ENCODE results near the gene ANTXRL.
A peak's percentile ranks its signal among the peaks of the same experiment; 100 is the strongest.
"Not testable (repeated sequence)": the region's sequence is repeated elsewhere in the genome, so short reads cannot be mapped to it uniquely, and the experiment has no call there.

The ANTXRL gene

DNA sequence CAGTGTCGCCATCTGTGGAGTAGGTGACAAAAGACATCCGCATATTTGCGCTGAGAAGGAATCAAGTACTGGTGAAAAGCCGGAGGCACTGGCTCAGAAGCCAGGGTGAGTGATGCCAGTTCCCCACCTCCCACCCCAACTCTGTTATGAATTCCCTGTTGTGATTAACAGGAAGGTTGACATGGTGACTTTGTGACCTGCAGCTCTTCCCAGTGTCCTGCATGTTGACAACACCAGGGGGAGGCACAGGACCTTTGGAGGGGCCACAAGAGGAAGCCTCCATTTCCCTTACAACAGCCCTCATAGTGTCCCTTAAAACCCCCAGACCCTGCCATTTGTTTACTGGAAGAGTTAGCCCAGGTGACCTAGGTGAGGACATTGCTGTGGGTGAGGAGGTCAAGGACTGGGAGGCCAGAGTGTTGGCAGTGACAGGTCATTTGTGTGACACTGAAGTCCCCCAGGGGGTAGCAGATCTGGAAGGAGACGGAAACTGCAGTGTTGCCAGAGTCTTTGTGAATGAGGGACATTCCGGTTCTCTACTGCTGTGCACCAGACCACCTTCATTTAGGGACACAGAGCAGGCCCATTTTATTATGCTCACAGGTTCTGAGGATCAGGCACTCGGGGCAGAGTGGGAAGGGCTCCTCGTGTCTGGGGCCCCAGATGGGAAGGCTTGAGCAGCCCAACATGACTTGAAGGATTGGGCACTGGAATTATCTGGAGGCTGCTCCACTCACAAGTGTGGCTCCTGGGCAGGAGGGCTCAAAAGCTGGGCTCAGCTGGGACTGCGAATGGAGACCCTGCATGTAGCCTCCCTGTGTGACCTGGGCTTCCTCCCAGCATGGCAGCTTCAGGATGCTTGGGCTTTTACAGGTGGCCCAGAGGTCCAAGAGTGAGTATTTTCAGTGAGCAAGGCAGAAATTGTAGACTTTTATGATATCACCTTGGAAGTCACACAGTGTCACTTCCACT is 13.0 kb upstream of the ANTXRL start:
- no peaks in the 10 kb centered on the region; the same call in 1 of the 2 replicates for H3K36me3 ChIP-seq (ENCODE audit: insufficient read depth, low read length)
- no peak overlapping the region for H3K4me2 ChIP-seq (ENCODE audit: insufficient read depth, low read length)
- peak overlapping the region; percentile 88 for H3K27ac ChIP-seq (ENCODE audit: low read length)
- no peak overlapping the region for H2AFZ ChIP-seq (ENCODE audit: low read depth, low read length)
- no peaks in the 10 kb centered on the region for H3K9me3 ChIP-seq (ENCODE audit: insufficient read depth, low read length, severe bottlenecking)
- H3K79me2 ChIP-seq (ENCODE audit: insufficient read depth, low read length): peaks cover 4% of the 10 kb centered on the region
- TF ChIP-seq CTCF (IDR thresholded peaks at IDR 0.05; ENCODE audit: borderline replicate concordance, extremely low read depth, low read length, poor library complexity, severe bottlenecking): peak; percentile 34
- TF ChIP-seq EZH2 (IDR thresholded peaks at IDR 0.05; ENCODE audit: borderline replicate concordance, low read depth, low read length, severe bottlenecking): no peak
- ATAC-seq (ENCODE audit: insufficient read depth, low read depth): no peak
- H4K20me1 ChIP-seq (ENCODE audit: insufficient read depth, low read length): no peaks in the 10 kb centered on the region
- no peaks in the 10 kb centered on the region for H3K27me3 ChIP-seq (ENCODE audit: insufficient read depth, low read length, poor library complexity)
- H3K4me3 ChIP-seq (ENCODE audit: low read depth in 1 of 2, low read length in 2 of 2): no peak overlapping the region
- no peak for DNase-seq
- H3K9ac ChIP-seq (ENCODE audit: low read depth, low read length): no peak overlapping the region
- H3K4me1 ChIP-seq (ENCODE audit: insufficient read depth, low read length): peaks cover 49% of the 10 kb centered on the region

GRCh38 chr10:46277840-46278239 is 9.0 kb upstream of the ANTXRL start:
- H3K4me3 ChIP-seq (ENCODE audit: low read depth in 1 of 2, low read length in 2 of 2): no peak overlapping the region
- DNase-seq (no peak), ATAC-seq (ENCODE audit: insufficient read depth, low read depth) (no peak)
- no peak overlapping the region for H3K27ac ChIP-seq (ENCODE audit: low read length)
- no peaks in the 10 kb centered on the region for H4K20me1 ChIP-seq (ENCODE audit: insufficient read depth, low read length)
- peaks cover 3% of the 10 kb centered on the region for H3K27me3 ChIP-seq (ENCODE audit: insufficient read depth, low read length, poor library complexity)
- H3K4me2 ChIP-seq (ENCODE audit: insufficient read depth, low read length): no peak overlapping the region
- no peak for TF ChIP-seq CTCF (IDR thresholded peaks at IDR 0.05; ENCODE audit: borderline replicate concordance, extremely low read depth, low read length, poor library complexity, severe bottlenecking)
- H3K9ac ChIP-seq (ENCODE audit: low read depth, low read length): no peak overlapping the region
- H2AFZ ChIP-seq (ENCODE audit: low read depth, low read length): no peak overlapping the region
- no peaks in the 10 kb centered on the region for H3K79me2 ChIP-seq (ENCODE audit: insufficient read depth, low read length)
- no peaks in the 10 kb centered on the region for H3K36me3 ChIP-seq (ENCODE audit: insufficient read depth, low read length)
- peaks cover 13% of the 10 kb centered on the region for H3K4me1 ChIP-seq (ENCODE audit: insufficient read depth, low read length)
- no peaks in the 10 kb centered on the region for H3K9me3 ChIP-seq (ENCODE audit: insufficient read depth, low read length, severe bottlenecking)

DNA sequence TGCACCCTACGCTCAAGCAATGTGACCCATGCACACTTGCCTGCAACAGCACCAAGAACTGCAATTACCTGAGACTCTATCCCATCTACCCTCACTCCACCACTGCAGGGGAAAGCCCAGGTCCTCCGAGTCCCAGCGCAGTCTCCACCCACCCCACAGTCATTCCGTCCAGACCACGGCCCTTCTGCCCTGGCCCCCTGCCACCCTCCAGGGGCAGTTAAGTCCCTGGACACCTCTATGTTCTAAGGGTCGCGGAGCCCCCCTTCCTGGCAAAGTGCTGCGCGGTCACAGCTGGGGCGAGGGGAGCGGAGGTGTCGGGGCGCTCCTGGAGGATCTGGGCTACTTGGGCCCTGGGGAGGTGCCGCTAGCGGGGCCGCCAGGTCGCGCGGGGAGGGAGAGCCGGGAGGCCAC is 4.4 kb upstream of the ANTXRL start:
- not testable (repeated sequence) for H4K20me1 ChIP-seq (ENCODE audit: insufficient read depth, low read length); H3K9me3 ChIP-seq (ENCODE audit: insufficient read depth, low read length, severe bottlenecking); H3K36me3 ChIP-seq (ENCODE audit: insufficient read depth, low read length); H3K27ac ChIP-seq (ENCODE audit: low read length); DNase-seq; ATAC-seq (ENCODE audit: insufficient read depth, low read depth); H3K79me2 ChIP-seq (ENCODE audit: insufficient read depth, low read length); H3K27me3 ChIP-seq (ENCODE audit: insufficient read depth, low read length, poor library complexity)
- H3K4me3 ChIP-seq (ENCODE audit: low read depth in 1 of 2, low read length in 2 of 2): peak overlapping the region in 1 of 2 experiments; percentile 52; a peak in 2 of 4 replicates
- H3K4me1 ChIP-seq (ENCODE audit: insufficient read depth, low read length): peaks cover 27% of the 10 kb centered on the region
- H3K9ac ChIP-seq (ENCODE audit: low read depth, low read length): peak overlapping the region; percentile 39; the same call in 1 of the 2 replicates
- H2AFZ ChIP-seq (ENCODE audit: low read depth, low read length): peak overlapping the region; percentile 63; the same call in 1 of the 2 replicates
- peak overlapping the region; percentile 62; the same call in 1 of the 2 replicates for H3K4me2 ChIP-seq (ENCODE audit: insufficient read depth, low read length)

DNA sequence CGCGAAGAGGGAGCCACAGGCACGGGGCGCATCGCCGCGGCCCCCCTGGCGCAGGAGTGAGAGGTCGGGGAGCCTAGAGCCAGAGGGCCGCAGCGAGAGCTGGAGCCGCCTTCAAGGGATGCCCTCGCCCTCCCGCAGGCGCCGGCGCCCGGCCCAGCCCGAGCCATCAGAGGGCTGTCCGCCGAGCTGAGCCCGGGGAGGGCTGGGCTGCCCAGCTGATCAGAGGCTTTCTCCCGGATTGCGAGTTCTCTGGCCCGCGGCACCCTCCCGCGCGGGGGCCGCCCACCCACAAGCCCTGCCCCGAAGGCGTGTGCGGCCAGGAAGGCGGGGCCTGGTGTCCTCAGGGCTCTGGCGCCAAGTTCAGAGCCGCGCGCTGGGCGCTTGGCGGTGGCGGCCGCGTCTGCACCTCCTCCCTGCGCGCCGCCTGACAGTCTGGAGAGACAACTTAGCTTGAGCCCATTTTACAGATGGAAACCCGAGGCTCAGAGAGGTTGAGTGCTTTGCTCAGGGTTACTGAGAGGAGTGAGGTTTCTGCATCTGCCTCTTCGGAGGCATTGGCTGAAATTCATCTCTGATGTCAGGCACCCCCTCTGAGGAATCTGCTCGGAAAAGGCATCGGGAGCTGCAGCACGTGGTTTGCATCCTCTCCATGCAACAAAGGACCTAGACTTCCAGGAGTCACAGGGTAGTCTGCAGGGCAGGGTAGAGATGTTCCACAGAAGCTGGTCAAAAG is 3.8 kb upstream of the ANTXRL start:
- Histone ChIP-seq H3K9ac (ENCODE audit: low read depth, low read length) (peak overlapping the region; percentile 39), H3K27ac (ENCODE audit: low read length) (no peak overlapping the region), H4K20me1 (ENCODE audit: insufficient read depth, low read length) (no peaks in the 10 kb centered on the region), H3K9me3 (ENCODE audit: insufficient read depth, low read length, severe bottlenecking) (no peaks in the 10 kb centered on the region), H2AFZ (ENCODE audit: low read depth, low read length) (peak overlapping the region; percentile 63), H3K36me3 (ENCODE audit: insufficient read depth, low read length) (no peaks in the 10 kb centered on the region), H3K4me2 (ENCODE audit: insufficient read depth, low read length) (peak overlapping the region; percentile 62), H3K4me3 (ENCODE audit: low read depth in 1 of 2, low read length in 2 of 2) (peak overlapping the region in 1 of 2 experiments; percentile 52; a peak in 3 of 4 replicates), H3K4me1 (ENCODE audit: insufficient read depth, low read length) (peaks cover 27% of the 10 kb centered on the region), H3K79me2 (ENCODE audit: insufficient read depth, low read length) (no peaks in the 10 kb centered on the region), H3K27me3 (ENCODE audit: insufficient read depth, low read length, poor library complexity) (peaks cover 5% of the 10 kb centered on the region)
- ATAC-seq (ENCODE audit: insufficient read depth, low read depth) (peak; percentile 57), DNase-seq (peak; percentile 58)
- TF ChIP-seq CTCF (IDR thresholded peaks at IDR 0.05; ENCODE audit: borderline replicate concordance, extremely low read depth, low read length, poor library complexity, severe bottlenecking): no peak
- TF ChIP-seq EZH2 (IDR thresholded peaks at IDR 0.05; ENCODE audit: borderline replicate concordance, low read depth, low read length, severe bottlenecking): no peak
